ENCODE measurements around the gene TAS2R1.
"Not testable (repeated sequence)": the region's sequence is repeated elsewhere in the genome, so short reads cannot be mapped to it uniquely, and the experiment has no call there.

Gene TAS2R1

GRCh38 chr5:9608093-9608492, 22.1 kb downstream of the TAS2R1 start:
- no peak overlapping the region for H3K4me3 Mint-ChIP-seq
- peaks cover 4% of the 10 kb centered on the region for H3K9me3 Mint-ChIP-seq
- H3K36me3 Mint-ChIP-seq = no peaks in the 10 kb centered on the region
- no peaks in the 10 kb centered on the region for H3K27me3 Mint-ChIP-seq
- no peak overlapping the region for H3K27ac Mint-ChIP-seq
- no peaks in the 10 kb centered on the region for H3K4me1 Mint-ChIP-seq

GRCh38 chr5:9605041-9605838, 24.9 kb downstream of the TAS2R1 start:
- Mint-ChIP-seq H3K27ac (no peak overlapping the region), H3K9me3 (peaks cover 5% of the 10 kb centered on the region), H3K27me3 (no peaks in the 10 kb centered on the region), H3K36me3 (no peaks in the 10 kb centered on the region), H3K4me1 (no peaks in the 10 kb centered on the region), H3K4me3 (no peak overlapping the region)

- H3K4me1 Mint-ChIP-seq = no peaks in the 10 kb centered on the region
- H3K36me3 Mint-ChIP-seq = no peaks in the 10 kb centered on the region
- no peaks in the 10 kb centered on the region for H3K27me3 Mint-ChIP-seq
- H3K9me3 Mint-ChIP-seq = peaks cover 5% of the 10 kb centered on the region
- H3K27ac Mint-ChIP-seq = no peak overlapping the region
- H3K4me3 Mint-ChIP-seq = no peak overlapping the region
Observed at GRCh38 chr5:9604416-9604815, 25.7 kb downstream of the TAS2R1 start.

- Mint-ChIP-seq H3K27ac (no peak overlapping the region), H3K36me3 (no peaks in the 10 kb centered on the region), H3K9me3 (peaks cover 5% of the 10 kb centered on the region), H3K4me3 (no peak overlapping the region), H3K4me1 (no peaks in the 10 kb centered on the region), H3K27me3 (peaks cover 2% of the 10 kb centered on the region)
Observed at GRCh38 chr5:9601055-9601739, 29.0 kb downstream of the TAS2R1 start.

GRCh38 chr5:9599391-9599790, 30.8 kb downstream of the TAS2R1 start:
- H3K27ac Mint-ChIP-seq = no peak overlapping the region
- no peak overlapping the region for H3K4me3 Mint-ChIP-seq
- peaks cover 5% of the 10 kb centered on the region for H3K9me3 Mint-ChIP-seq
- no peaks in the 10 kb centered on the region for H3K36me3 Mint-ChIP-seq
- H3K4me1 Mint-ChIP-seq = no peaks in the 10 kb centered on the region
- H3K27me3 Mint-ChIP-seq = peaks cover 5% of the 10 kb centered on the region

- H3K9me3 Mint-ChIP-seq, H3K27me3 Mint-ChIP-seq, H3K27ac Mint-ChIP-seq, H3K36me3 Mint-ChIP-seq, H3K4me3 Mint-ChIP-seq, H3K4me1 Mint-ChIP-seq: not testable (repeated sequence)
Observed at GRCh38 chr5:9598329-9598728, 31.8 kb downstream of the TAS2R1 start.

GRCh38 chr5:9597322-9597721, 32.8 kb downstream of the TAS2R1 start:
- not testable (repeated sequence) for H3K4me3 Mint-ChIP-seq, H3K36me3 Mint-ChIP-seq, H3K27me3 Mint-ChIP-seq, H3K4me1 Mint-ChIP-seq, H3K27ac Mint-ChIP-seq, H3K9me3 Mint-ChIP-seq

- Mint-ChIP-seq H3K4me1 (no peaks in the 10 kb centered on the region), H3K27ac (no peak overlapping the region), H3K4me3 (no peak overlapping the region), H3K9me3 (no peaks in the 10 kb centered on the region), H3K27me3 (peaks cover 5% of the 10 kb centered on the region), H3K36me3 (no peaks in the 10 kb centered on the region)
Observed at GRCh38 chr5:9596824-9597223, 33.3 kb downstream of the TAS2R1 start.

GRCh38 chr5:9596171-9596780, 33.9 kb downstream of the TAS2R1 start:
- H3K27ac Mint-ChIP-seq = no peak overlapping the region
- no peaks in the 10 kb centered on the region for H3K36me3 Mint-ChIP-seq
- H3K4me1 Mint-ChIP-seq = no peaks in the 10 kb centered on the region
- no peaks in the 10 kb centered on the region for H3K9me3 Mint-ChIP-seq
- no peak overlapping the region for H3K4me3 Mint-ChIP-seq
- H3K27me3 Mint-ChIP-seq = peaks cover 5% of the 10 kb centered on the region

GRCh38 chr5:9594913-9595312, 35.2 kb downstream of the TAS2R1 start:
- peaks cover 5% of the 10 kb centered on the region for H3K27me3 Mint-ChIP-seq
- no peak overlapping the region for H3K27ac Mint-ChIP-seq
- H3K9me3 Mint-ChIP-seq = no peaks in the 10 kb centered on the region
- H3K36me3 Mint-ChIP-seq = no peaks in the 10 kb centered on the region
- H3K4me1 Mint-ChIP-seq = no peaks in the 10 kb centered on the region
- no peak overlapping the region for H3K4me3 Mint-ChIP-seq

- Mint-ChIP-seq H3K4me3 (no peak overlapping the region), H3K9me3 (no peaks in the 10 kb centered on the region), H3K27me3 (no peaks in the 10 kb centered on the region), H3K27ac (no peak overlapping the region), H3K4me1 (no peaks in the 10 kb centered on the region), H3K36me3 (no peaks in the 10 kb centered on the region)
Observed at GRCh38 chr5:9589049-9589835, 40.9 kb downstream of the TAS2R1 start.

GRCh38 chr5:9588254-9588653, 41.9 kb downstream of the TAS2R1 start:
- no peak overlapping the region for H3K4me3 Mint-ChIP-seq
- H3K4me1 Mint-ChIP-seq = no peaks in the 10 kb centered on the region
- H3K36me3 Mint-ChIP-seq = no peaks in the 10 kb centered on the region
- H3K27ac Mint-ChIP-seq = no peak overlapping the region
- no peaks in the 10 kb centered on the region for H3K27me3 Mint-ChIP-seq
- H3K9me3 Mint-ChIP-seq = no peaks in the 10 kb centered on the region

- no peaks in the 10 kb centered on the region for H3K9me3 Mint-ChIP-seq
- H3K27me3 Mint-ChIP-seq = no peaks in the 10 kb centered on the region
- H3K4me1 Mint-ChIP-seq = no peaks in the 10 kb centered on the region
- no peaks in the 10 kb centered on the region for H3K36me3 Mint-ChIP-seq
- no peak overlapping the region for H3K27ac Mint-ChIP-seq
- no peak overlapping the region for H3K4me3 Mint-ChIP-seq
Observed at GRCh38 chr5:9587135-9587534, 43.0 kb downstream of the TAS2R1 start.

- H3K4me1 Mint-ChIP-seq = no peaks in the 10 kb centered on the region
- no peak overlapping the region for H3K27ac Mint-ChIP-seq
- no peak overlapping the region for H3K4me3 Mint-ChIP-seq
- H3K27me3 Mint-ChIP-seq = no peaks in the 10 kb centered on the region
- H3K9me3 Mint-ChIP-seq = no peaks in the 10 kb centered on the region
- no peaks in the 10 kb centered on the region for H3K36me3 Mint-ChIP-seq
Observed at GRCh38 chr5:9582406-9582805, 47.7 kb downstream of the TAS2R1 start.

All from activated naive CD4-positive, alpha-beta T cell treated with anti-CD3 and anti-CD28 coated beads, Interleukin-2, amount 50 U/mL, for 24 hours (primary cell).